NCI-H187 (cell line): Measurements from ENCODE around the gene UNC13D.
A peak's percentile ranks its signal among the peaks of the same experiment; 100 is the strongest.
"Not testable (repeated sequence)": the region's sequence is repeated elsewhere in the genome, so short reads cannot be mapped to it uniquely, and the experiment has no call there.

Experiments
- DNase-seq, 2 experiments: peaks; one replicate each; lab custom pipeline; 2025; lab: John Stamatoyannopoulos, UW

The UNC13D gene

GRCh38 chr17:75799402-75799801, 44.8 kb downstream of the UNC13D start:
- DNase-seq, result no peak

DNA sequence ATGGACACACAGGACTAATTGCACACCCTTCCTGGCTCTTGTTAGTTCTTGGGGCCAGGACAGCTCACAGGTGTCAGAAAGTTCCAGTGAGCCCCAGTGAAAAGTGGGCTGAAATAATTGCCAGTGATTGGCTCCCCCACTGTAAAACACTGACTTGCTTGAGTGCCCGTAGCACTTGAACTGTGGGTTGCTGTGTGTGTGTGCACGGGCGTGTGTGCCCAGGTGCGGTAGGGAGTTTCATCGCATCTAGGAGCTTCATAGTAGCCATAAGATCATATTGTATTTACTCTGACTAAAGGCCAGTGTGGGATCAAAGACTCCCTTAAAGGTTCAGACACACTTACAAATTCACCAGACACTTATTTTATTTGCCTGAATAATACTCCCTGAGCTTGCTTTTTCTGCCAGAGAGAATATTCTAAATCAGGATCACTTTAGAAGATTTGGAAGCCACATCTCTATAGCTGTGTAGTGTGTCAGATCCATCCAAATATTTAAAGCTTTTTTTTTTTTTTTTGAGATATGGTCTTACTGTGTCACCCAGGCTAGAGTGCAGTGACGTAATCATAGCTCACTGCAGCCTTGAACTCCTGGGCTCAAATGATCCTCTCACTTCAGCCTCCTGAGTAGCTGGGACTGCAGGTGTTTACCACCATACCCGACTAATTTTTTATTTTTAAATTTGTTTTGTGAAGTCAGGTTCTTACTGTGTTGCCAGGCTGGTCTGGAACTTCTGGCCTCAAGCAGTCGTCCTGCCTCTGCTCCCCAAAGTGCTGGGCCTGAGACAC, 48.2 kb downstream of the UNC13D start:
- no peak for DNase-seq

DNA sequence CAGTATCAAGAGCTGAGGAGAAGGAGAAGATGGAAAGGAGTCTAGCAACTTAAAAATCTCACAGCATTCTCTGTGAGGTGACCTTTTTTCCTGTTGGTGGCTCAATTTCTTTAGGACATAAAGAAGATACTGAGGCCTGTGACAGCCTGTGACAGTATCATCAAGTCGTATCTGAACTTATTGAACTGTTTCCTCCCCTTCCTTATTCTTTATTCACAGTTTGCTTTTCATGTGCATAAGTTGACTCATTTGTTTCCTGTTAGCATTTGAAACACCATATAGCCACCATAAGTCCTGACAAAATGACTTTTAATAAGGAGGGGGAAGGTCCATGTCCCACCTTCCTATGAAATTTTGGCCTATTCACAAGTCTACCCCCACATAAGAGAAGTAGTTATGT, 50.7 kb downstream of the UNC13D start:
- no peak for DNase-seq

- DNase-seq, result no peak
Observed at GRCh38 chr17:75791254-75791653, 53.0 kb downstream of the UNC13D start.

- peak; percentile 81 to 93 for DNase-seq
Observed at GRCh38 chr17:75785016-75785890, 59.0 kb downstream of the UNC13D start.

DNA sequence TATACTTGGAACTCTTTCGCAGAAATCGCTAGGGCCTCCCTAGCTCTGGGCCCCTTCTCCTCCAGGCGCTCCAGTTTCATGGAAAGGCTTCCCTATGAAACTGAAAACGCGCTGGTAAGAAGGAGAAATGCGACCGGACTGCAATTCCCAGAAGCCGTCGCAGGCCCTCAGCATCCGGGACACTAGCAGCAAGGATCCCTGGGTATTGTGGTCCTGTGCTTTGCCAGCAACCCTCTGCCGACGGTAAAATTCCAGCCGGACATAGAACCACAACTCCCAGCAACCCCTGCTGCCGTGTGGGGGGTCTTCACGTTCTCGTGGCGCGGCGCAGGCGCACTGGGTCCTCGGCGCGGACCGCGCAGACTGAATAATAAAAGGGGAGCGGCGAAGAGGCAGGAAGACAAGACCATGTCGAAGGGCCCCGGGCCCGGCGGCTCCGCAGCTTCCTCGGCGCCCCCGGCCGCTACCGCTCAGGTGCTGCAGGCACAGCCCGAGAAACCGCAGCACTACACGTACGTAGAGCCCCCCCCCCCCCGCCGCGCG, 59.7 kb downstream of the UNC13D start, which contains the start of gene UNK:
Gene UNK, plus strand, starts transcription at position 334 of the 543 bp plus-strand sequence. Its CDS starts 75 bp downstream, at position 409.
- peak; percentile 88 to 95 for DNase-seq

DNA sequence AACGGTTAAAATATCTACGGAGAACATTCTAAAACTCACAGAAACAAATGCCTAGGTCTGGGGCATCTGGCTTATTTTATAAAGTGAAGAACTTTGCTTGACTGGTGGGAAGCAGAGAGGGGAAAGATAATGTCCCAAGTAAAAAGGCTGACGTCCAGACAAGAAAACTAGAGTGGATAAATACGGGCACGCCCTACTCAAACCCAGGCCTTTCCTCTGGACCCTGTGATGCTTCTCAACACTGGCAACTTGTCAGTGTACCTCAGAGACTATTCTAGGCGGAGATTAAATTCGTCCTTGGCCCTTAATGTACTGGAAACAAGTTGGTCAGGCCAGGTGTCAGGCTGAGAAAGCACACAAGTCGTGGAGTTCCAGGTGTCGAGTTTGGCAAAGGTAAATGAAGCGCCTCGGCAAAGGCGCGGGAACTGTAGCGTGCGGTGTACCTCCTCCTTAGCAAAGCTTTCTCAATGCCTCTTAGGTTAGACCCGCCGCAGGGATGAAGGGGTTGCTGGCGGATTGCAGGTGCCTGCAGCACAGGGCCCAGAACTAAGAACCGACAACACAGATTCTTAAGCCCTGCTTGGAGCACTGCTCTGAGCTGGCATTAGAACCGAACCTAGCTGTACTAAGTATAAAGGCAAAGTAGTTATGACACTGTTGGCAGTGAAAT, 60.3 kb downstream of the UNC13D start:
- DNase-seq, result no peak

DNA sequence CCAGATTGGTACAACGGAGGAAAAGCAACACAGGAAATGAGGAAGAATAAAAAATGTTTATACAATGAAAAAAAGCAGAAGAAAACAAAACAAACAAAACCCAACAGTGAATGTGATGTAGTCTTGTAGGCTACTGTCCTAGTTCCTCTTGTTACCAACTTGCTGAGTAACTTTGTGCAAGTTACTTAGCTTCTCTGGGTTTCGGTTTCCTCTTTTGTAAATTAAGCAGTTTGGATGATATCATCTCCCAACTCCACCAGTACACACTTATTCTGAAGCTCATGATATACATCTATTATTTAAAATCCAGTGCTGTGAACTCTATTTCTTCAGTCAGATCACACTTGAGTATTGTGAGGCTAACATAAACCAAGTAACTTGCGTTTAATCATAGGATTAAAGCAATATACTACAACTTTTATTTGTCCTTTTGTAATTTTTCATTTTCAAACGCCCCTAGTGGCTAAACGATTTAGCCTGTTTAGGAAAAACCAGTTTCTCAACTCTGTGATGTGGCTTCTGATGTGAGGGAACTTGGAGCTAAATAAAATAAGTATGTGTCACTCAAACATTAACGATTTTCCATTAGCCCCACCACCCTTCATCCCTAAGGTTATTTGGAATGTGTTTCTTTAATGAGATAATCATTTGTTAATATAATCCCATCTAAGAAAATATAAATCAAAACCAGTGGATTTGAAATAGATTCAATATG, 61.0 kb downstream of the UNC13D start:
- DNase-seq, result no peak

GRCh38 chr17:75779987-75780889, 64.0 kb downstream of the UNC13D start:
- no peak for DNase-seq

- peak; percentile 95 to 96 for DNase-seq
Observed at GRCh38 chr17:75779250-75779986, 64.8 kb downstream of the UNC13D start.

- DNase-seq, result peak in 1 of 2 experiments; percentile 22
Observed at GRCh38 chr17:75778861-75779249, 65.3 kb downstream of the UNC13D start.

- not testable (repeated sequence) for DNase-seq
Observed at GRCh38 chr17:75778066-75778860, 65.9 kb downstream of the UNC13D start.

DNA sequence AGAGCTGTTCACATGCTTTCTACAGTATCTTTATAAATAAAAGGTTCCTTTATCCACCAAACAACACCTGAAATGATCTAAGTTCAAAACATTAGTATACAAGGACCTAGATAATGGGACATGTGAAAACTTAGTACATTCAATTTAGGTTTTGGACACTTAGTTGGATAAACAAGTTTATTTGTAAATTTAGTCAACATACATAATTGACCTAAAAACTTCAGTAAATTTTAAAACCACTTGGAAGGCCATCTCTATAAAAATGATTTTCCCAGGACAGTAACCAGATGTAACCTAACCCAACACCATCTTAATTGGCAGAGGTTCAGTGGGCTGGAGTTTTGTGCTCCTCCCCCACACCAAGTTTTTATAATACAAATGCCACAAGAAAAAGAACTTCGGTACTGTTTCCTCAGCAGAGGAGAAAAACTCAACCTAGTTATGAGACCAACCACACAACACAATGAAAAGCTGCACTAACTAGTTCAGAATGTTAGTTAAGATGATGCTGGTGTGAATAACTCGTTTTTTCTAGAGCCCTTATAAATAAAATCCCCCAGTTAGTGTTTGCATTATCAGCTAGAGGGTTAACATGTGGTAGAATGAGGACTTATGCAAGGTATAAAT, 66.8 kb downstream of the UNC13D start:
- DNase-seq, result no peak
